ENCODE results near the gene ECI1.

Gene ECI1

GRCh38 chr16:2194166-2194834, 57.1 kb downstream of the ECI1 start:
- DNase-seq, result no peak

- DNase-seq, result no peak
Observed at GRCh38 chr16:2191446-2191706, 60.0 kb downstream of the ECI1 start.

GRCh38 chr16:2190659-2191445, 60.5 kb downstream of the ECI1 start:
- no peak for DNase-seq

- DNase-seq, result no peak
Observed at GRCh38 chr16:2190002-2190658, 61.3 kb downstream of the ECI1 start.
